Measurements from ENCODE around the gene KRTAP3-2.

The KRTAP3-2 gene

GRCh38 chr17:40963838-40964237, 35.9 kb downstream of the KRTAP3-2 start:
- DNase-seq (ENCODE audit: low read depth in 2 of 2), result no peak

- DNase-seq (ENCODE audit: low read depth in 2 of 2), result no peak
Measured at GRCh38 chr17:40962059-40962561, 37.6 kb downstream of the KRTAP3-2 start.

- DNase-seq (ENCODE audit: low read depth in 2 of 2), result no peak
Measured at GRCh38 chr17:40961591-40961990, 38.1 kb downstream of the KRTAP3-2 start.

- no peak for DNase-seq (ENCODE audit: low read depth in 2 of 2)
Measured at GRCh38 chr17:40960144-40960543, 39.6 kb downstream of the KRTAP3-2 start.

GRCh38 chr17:40958086-40958953, 41.4 kb downstream of the KRTAP3-2 start:
- DNase-seq (ENCODE audit: low read depth in 2 of 2), result no peak

- DNase-seq (ENCODE audit: low read depth in 2 of 2), result no peak
Measured at GRCh38 chr17:40956401-40957254, 43.1 kb downstream of the KRTAP3-2 start.

- DNase-seq (ENCODE audit: low read depth in 2 of 2), result no peak
Measured at GRCh38 chr17:40953881-40954280, 45.8 kb downstream of the KRTAP3-2 start.

- DNase-seq (ENCODE audit: low read depth in 2 of 2), result no peak
Measured at GRCh38 chr17:40952661-40953060, 47.0 kb downstream of the KRTAP3-2 start.

GRCh38 chr17:40952154-40952553, 47.6 kb downstream of the KRTAP3-2 start:
- DNase-seq (ENCODE audit: low read depth in 2 of 2), result no peak

- no peak for DNase-seq (ENCODE audit: low read depth in 2 of 2)
Measured at GRCh38 chr17:40951011-40951622, 48.6 kb downstream of the KRTAP3-2 start.

- no peak for DNase-seq (ENCODE audit: low read depth in 2 of 2)
Measured at GRCh38 chr17:40950176-40950575, 49.5 kb downstream of the KRTAP3-2 start.

- DNase-seq (ENCODE audit: low read depth in 2 of 2), result no peak
Measured at GRCh38 chr17:40949418-40949817, 50.3 kb downstream of the KRTAP3-2 start.

Measured in stimulated activated CD4-positive, alpha-beta T cell treated with anti-CD3 and anti-CD28 coated beads, Interleukin-1b, Interleukin-23, amount 100 ng/mL, for 4 hours (primary cell).